ENCODE results near the gene RBM17. TPM values are rescaled to one million over a fixed set of nuclear protein-coding genes. Genes with fewer than 3 reads are reported as not detected.
"Not testable (repeated sequence)": the region's sequence is repeated elsewhere in the genome, so short reads cannot be mapped to it uniquely, and the experiment has no call there.

Gene RBM17
- total RNA-seq, 1 donor from 2014 or later: 69.5 TPM

DNA sequence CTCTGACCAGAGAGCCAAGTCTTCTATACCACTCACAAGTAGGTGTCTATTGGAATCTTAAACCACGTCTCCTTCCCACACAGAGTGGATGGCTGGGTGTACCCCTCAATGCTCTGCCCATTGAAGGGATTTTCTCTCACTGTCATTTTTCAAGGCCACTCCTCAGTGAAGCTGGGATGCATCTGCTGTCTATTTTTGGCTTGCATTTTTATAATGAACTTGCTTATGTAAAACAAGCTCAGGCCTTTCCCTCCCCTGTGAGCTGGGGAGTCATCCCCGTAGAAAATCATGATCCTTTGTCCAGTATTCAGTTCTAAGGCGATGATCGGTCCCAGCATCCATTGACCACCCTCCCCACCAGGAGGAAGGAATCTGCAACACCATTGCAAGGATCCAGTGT, 9.8 kb upstream of the RBM17 start:
- no peak for DNase-seq (ENCODE audit: low read depth, low spot score)

DNA sequence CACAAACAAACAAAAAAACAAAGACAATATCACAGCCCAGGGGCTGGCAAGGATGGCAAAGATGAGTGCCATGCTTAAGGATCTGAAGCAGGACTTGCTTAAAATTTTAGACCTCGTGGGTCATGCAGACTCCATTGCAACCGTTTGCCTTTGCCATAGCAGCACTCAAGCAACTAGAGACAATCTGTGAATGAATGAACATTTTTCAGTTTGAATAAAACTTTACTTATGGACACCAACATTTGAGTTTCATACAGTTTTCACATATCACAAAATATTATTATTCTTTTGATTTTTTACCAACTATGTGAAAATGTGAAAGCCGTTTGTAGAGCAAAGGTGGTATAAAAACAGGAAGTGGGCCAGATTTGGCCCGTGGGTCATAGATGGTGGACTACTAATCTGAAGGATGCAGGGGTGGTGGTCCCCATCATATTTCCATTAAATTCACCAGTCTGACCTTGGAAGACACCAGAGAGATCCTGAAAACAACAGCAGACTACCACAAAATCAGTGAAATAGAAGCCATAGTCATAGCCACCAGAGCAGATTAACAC, 8.3 kb upstream of the RBM17 start:
- DNase-seq (ENCODE audit: low read depth, low spot score): no peak

DNA sequence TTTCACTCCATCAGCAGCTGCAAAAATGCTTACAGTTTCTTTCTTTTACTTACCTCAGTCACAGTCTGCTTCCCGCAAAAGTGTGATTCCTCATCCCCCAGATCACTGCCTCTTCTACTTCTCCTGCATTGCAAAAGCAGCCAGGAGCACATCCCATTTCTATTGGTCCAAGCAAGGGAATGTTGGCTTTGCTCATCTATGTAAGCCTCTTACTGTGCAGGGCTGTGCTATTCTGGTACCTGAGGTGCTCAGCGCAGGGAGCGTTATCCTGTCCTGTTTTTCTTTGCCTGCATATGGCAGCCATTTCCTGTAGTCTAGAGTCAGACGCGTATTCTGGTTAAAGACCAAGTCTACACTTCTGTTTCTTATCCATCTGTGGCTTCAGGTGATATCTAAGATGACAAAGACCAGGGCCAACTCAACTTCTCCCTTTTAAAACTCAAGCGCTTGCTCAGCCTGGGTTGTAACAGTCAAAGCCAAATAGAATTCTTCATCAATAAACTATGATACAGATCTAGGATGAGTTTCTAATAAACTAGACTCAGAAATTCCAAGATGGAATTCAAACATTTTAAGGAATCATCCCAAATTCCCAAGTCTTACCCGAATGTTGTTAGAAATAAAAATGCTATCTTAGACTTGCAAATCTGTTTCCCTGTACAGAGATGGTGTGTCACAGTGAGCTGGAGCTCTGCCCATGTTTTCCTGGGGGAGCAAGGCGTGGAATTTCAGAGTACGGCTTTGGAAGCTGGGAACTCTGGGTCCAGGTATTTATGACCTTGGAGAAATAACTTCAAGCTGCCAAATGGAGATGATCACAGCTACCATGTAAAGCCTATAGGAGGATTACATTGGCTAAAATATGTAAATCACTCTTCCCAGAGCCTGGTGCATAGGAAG, 6.1 kb upstream of the RBM17 start:
- no peak for DNase-seq (ENCODE audit: low read depth, low spot score)

DNA sequence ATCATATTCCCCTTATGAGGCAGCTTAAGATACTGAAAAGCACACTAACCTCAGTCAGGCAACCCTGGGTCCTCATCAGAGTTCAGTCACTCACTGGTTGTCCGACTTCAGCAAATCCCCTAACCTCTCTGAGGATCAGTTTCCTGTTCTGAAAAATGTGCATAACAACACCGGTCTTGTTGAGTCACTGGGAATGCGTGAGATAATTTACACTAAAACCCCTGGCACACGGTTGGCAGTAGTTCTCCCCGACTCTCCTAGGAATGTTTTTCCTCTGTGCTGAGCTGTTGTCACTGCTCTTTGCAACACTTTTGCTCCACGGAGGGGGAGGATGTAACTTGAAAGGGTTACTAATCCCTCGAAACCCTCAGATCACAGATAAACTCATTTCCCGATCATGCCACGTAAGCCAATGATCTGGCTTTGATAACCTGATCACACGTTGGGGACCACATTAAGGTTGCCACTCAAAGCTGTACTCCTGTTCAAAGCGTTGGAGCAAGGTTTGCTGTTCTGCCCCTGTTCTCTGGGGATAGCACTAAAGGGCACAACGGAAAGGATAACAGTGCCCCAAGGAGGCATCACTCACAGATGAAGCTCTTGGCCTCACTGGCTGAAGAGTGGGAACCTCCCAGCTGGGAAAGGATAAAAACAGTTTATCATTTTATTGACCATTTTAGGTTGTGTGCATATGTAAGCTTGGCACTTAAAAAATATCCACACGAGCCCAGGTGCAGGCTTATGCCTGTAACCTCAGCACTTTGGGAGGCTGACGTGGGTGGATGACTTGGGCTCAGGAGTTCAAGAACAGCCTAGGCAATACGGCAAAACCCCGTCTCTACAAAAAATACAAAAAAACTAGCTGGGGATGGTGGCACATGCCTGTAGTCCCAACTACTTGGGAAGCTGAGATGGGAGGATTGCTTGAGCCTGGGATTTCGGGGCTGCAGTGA, 5.0 kb upstream of the RBM17 start:
- DNase-seq (ENCODE audit: low read depth, low spot score): peak; percentile 55

DNA sequence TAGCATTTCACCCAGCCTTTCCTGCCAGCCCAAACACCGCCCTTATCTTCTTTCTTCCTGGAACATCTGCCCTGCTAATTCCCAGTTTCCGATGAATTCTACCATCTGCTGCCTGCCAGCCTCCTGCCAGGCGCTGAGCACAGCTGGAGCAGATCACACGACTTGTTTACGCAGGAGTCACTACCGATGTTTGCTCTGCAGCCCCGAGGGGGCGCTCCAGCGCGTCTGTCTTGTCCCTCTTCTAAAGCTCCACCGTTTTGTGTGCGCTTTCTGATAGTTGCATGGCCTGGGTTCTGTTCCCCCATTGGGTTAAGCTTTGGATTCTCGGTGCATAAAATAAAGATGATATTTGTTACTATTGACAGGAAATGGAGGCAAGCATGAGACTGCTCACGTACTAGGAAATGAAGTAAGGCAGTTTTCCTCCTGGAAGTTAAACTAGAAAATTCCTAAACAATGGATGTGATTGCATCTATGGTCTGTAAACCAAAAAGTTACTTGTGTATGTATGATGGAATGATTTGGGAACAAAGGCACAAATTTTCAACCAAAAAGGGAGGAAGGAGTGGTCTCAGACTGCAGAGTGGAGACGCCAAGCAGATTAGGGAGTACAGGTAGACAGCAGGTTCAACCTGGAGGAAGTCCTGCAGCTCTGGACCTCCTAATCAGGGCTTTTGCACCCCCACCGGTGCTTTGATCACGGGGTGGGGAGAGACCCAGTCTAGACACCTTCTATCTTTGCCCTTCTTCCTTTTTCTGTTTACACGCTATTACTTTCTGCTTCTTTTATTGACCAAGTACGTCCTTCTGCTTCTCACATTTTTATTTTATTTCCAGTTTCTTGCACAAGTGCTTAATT, 2.2 kb upstream of the RBM17 start:
- peak; percentile 78 for DNase-seq (ENCODE audit: low read depth, low spot score)

GRCh38 chr10:6089334-6090219, 743 bp downstream of the RBM17 start:
- no peak for DNase-seq (ENCODE audit: low read depth, low spot score)

DNA sequence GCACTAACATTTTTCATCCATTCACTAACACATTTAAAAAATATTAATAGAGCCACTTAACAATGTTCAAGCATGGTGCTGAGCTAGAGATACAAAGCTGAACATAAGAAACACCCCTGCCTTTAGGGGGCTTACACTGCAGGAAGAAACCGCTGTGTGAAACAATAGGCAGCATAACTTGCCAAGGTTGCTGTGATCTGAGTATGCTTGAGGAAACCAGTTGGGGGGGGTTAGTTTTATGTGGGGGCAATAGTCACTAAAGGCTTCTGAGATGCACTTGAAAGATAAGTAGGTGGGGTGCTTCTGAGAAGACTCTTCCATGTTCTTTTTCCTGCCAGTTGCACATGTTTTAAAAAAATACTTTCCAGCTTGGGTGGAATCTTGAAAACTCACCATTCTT, 2.8 kb downstream of the RBM17 start:
- peak; percentile 80 for DNase-seq (ENCODE audit: low read depth, low spot score)

DNA sequence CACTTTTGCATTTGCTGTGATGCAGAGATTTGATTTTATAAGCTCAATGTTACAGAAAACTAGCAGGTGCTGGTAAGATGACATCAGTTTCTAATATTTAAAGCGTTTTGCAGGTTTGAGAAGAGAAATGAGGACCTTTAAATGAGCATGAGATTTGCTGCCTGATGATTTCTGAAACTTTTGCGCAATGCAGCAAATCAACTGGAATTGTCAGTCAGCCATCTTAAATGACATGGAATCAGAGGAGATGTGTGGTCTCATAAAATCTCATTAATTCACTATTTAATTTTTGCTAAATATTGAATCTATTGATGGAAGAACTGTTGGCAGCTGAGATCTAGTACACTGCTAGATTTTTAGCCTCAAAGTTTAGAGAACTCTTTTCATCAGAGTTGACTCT, 3.9 kb downstream of the RBM17 start:
- DNase-seq (ENCODE audit: low read depth, low spot score): no peak

GRCh38 chr10:6095810-6096570, 7.2 kb downstream of the RBM17 start:
- no peak for DNase-seq (ENCODE audit: low read depth, low spot score)

GRCh38 chr10:6097063-6097462, 8.2 kb downstream of the RBM17 start:
- no peak for DNase-seq (ENCODE audit: low read depth, low spot score)

GRCh38 chr10:6098156-6098555, 9.3 kb downstream of the RBM17 start:
- DNase-seq (ENCODE audit: low read depth, low spot score): no peak

DNA sequence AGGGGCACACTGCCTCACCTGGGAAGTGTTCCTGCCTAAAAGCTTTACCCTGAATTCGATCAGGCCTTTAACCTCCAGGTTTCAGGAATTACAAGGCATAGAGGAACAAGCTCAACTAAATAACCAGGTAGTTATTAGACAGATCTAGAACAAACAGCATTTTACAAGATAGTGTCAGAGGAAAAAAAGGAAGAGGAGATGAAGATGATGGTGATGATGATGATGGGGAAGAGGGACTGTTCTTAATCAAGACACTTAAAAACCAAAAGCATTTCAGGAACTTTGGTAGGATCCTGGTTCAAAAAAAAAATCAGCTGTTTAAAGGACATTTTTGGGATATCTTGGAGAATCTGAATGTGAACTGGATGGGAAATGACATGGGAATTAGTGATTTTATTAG, 11.5 kb downstream of the RBM17 start:
- DNase-seq (ENCODE audit: low read depth, low spot score): no peak

DNA sequence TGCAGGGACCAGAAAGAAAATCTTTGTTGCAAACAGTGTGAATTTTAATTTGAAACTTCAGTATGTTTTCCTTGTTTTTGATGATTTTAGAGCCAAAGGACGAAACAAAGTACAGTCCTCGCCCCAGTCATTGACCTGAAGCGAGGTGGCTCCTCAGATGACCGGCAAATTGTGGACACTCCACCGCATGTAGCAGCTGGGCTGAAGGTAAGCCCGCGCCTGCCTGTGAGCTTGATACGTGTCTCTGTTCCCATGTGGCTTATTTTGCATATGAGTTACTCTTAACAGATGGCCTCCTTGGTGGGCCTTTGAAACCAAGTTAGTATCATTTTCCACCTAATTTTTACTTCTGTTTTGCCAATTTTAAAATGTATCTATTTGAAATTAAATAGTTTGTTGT, 12.3 kb downstream of the RBM17 start:
- DNase-seq (ENCODE audit: low read depth, low spot score): no peak

DNA sequence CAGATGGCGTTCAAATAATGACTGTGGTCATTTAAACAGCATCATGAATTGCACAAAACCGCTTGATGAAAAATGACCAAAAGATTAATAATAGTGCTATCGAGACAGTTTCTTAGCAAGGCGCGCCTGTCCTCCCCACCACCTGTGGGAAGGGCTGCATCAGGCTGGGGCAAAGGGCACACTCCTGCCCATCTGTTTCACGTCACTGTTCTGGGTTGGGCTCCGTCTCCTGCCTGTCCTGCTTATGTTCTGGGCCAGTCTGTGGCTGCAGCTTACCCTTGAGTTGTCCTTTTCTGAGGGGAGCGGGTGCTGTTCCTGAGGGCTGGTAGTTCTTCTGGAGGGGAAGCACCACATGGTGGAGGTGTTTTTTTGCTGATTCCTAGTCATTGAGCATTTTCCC, 13.3 kb downstream of the RBM17 start:
- DNase-seq (ENCODE audit: low read depth, low spot score): no peak

DNA sequence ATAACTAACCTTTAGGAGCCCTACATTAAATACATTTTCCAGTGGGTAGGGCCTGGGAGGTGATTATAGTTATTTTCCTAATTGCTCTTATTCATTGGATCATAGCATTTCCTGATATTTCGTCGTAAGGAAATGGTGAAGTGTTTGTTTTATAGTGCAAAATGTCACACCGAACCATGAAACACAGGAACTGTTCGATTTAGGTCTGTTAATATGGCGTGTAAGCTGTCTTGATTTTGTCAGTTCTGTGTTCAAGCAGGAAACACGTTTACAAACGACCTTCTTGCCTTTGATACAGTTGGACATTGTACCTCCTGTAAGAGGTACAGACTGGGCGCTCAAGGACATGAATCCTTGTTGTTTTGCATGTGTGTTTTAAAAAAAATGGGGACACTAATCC, 14.8 kb downstream of the RBM17 start:
- DNase-seq (ENCODE audit: low read depth, low spot score): no peak

DNA sequence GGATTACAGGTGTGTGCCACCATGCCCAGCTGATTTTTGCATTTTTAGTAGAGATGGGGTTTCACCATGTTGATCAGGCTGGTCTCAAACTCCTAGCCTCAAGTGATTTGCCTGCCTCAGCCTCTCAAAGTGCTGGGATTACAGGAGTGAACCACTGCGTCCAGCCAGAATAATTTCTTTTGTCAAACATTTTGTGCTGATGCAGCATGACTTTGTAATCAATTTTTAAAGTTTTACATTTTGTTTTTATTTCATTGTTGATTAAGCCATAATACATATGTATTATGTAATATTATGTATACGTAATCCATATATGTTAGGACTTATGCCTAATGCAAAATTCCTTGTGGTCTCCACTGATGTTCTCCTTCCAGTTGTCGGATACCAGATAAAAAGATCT, 18.8 kb downstream of the RBM17 start:
- not testable (repeated sequence) for DNase-seq (ENCODE audit: low read depth, low spot score)

DNA sequence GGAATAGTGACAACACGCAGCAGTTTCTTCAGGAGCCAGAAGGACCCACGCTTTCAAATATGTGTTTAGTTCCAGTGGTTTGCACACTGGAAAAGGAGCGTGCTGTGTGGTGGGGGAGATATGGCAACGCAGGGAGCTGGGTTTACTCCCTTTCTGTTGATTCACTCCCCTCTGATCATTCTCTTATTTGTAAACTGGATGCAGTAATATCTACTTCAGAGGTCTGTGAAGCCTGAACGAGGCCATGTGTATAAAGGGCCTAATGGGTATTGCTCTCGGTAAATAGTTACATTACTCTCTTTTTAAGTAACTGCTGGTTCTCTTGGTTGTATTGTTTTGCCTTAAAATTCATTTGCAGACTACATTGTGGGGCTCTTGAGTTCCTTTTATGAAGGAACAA, 19.2 kb downstream of the RBM17 start:
- no peak for DNase-seq (ENCODE audit: low read depth, low spot score)

DNA sequence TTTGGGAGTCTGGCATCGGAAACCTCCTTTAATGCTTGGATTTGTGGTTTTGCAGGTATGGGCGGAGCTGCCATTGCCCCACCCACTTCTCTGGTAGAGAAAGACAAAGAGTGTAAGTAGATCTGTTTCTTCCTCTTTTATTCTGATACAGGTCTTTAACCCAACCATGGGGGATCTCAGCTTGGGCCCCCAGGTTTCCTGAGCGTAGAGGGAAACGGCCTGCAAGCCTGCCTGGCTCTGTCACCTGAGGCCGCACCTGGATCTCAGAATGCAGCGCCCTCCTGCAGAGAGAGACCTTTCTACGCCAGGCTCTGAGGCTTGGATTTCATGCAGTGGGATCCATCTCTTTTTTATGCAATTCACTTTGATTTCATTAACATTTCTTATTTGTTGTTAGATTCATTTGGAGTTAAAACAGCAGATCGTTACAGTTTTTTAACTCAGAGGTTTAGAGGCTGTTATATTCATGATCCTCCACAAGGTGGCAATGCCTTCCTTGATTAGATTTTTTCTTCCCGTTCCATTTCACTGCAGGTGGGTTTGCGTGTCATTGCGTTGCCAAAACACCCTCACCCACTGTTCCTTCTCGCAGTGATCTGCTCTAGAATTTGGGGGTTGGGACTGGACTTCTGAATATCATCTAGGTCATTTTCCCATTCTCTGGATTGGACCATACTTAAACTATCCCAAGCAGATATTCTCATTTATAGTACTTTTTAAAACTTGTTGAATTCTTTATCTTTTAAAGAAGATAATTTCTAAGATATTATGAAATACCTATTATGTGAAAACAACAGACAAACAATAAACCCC, 20.0 kb downstream of the RBM17 start:
- DNase-seq (ENCODE audit: low read depth, low spot score): no peak

DNA sequence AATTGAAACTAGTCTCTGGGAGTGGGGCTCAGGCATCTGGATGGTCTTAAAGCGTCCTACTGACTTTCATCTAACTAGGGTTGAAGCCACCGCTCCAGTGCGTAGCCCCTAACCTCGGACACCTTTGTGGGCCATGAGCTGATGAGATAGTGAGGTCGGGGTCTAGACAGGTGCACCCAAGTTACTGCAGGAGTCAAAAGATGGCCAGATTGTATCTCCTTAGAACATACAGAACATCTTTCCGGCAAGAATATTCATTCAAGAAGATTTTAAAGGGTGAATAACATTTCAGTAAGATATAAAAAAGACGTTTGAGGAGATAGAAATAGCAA, 20.6 kb downstream of the RBM17 start:
- no peak for DNase-seq (ENCODE audit: low read depth, low spot score)
